ENCODE measurements around the gene FAM131B. TPM values are rescaled to one million over a fixed set of nuclear protein-coding genes. Genes with fewer than 3 reads are reported as not detected.

Gene FAM131B
- total RNA-seq, 1 donor from 2014 or later: 0.53 TPM

DNA sequence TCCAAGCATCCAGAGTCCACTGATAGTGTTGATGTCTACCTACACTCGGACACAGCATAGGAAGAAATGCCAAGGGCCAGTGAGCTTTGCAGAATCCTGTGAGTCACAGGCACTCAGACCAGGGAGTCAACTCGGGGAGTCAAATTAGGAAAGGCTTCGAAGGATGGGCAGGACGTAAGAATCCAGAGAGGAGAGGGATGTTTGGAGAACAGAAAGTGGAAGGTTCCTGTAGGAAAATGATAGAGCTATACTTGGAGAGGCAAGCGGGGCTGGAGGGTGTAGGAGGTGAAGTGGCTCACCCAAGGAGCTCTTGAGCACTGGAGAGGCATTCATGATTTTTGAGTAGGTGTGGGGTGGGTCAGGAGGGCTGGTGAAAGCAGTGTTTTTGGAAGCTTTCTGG, 21.6 kb upstream of the FAM131B start:
- DNase-seq (ENCODE audit: extremely low read depth, low read depth, low spot score): no peak

DNA sequence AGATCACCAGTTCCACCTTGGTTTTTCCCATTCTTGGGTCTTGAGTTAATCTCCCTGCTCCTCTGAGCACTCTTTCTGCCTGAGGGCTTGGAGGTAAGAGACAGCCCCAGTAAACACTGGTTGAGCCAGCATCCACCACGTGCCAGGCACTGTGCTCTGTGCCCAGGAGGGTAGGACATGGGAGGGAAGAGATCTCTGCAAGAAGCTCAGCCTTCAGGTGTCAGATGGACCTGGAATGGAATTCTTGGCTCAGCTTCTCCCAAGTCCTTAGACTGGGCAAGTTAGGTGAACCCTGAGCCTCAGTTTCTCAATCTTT, 21.1 kb upstream of the FAM131B start:
- DNase-seq (ENCODE audit: extremely low read depth, low read depth, low spot score): no peak

DNA sequence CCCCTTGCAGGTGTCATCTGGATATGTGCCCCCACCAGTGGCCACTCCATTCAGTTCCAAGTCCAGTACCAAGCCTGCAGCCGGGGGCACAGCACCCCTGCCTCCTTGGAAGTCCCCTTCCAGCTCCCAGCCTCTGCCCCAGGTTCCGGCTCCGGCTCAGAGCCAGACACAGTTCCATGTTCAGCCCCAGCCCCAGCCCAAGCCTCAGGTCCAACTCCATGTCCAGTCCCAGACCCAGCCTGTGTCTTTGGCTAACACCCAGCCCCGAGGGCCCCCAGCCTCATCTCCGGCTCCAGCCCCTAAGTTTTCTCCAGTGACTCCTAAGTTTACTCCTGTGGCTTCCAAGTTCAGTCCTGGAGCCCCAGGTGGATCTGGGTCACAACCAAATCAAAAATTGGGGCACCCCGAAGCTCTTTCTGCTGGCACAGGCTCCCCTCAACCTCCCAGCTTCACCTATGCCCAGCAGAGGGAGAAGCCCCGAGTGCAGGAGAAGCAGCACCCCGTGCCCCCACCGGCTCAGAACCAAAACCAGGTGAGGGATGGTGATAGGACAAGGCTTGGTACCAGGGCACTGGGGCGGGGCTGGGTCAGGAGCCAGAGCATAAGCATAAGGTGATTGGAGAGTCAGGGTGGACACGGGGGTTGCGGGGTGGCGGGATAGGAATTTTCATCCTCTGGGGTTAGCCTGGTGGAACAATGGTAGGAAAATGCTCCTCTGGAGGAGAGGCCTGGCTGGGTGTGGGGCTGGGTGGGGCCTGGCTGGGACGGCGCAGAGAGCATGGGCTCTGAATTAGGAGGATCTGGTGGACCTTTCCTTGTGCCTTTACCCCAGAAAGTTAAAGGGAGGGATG, 20.5 kb upstream of the FAM131B start:
- DNase-seq (ENCODE audit: extremely low read depth, low read depth, low spot score): no peak

DNA sequence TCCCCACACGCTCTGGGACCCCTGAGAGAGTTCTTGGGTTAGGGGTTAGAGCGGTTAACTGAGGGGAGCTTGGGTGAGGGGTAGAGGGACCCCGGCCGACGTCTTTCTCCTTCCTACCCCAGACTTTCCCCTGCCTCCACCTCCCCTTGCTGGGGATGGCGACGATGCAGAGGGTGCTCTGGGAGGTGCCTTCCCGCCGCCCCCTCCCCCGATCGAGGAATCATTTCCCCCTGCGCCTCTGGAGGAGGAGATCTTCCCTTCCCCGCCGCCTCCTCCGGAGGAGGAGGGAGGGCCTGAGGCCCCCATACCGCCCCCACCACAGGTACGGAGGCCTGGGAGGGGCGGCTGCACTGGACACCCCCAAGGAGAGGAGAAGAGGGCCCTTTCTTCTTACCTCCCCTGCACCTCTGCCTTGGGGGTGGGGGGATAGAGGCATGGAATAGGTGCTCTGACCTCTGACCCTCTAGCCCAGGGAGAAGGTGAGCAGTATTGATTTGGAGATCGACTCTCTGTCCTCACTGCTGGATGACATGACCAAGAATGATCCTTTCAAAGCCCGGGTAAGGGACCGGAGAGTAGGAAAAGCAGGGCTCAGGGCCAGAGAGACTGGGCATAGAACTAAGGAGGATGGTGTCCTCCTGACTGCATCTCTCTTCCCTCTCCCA, 19.7 kb upstream of the FAM131B start:
- DNase-seq (ENCODE audit: extremely low read depth, low read depth, low spot score): no peak

DNA sequence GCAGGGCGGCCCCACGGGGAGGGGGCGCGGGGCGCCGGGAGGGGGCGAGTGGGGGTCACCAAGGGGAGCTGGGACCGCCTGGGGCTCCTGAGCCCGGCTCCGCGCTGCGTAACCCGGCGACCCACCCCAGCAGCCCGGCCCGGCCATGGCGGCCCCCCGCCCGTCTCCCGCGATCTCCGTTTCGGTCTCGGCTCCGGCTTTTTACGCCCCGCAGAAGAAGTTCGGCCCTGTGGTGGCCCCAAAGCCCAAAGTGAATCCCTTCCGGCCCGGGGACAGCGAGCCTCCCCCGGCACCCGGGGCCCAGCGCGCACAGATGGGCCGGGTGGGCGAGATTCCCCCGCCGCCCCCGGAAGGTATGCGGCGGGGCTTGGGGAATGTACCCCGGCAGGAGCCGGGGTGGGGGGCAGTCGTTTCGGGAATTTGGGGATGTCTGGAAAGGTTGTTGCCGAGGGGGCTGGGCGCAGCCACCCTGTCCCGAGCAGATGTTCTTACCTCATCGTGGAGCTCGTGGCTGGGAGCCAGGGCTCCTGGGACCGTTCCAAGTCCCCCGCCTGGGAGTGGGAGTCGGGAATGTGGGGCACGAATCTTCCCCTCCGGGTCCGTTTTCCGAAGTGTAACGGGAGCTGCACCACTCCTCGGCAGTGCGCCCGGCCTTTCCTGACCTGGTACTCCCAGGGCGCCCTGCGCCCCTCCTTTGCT, 19.1 kb upstream of the FAM131B start:
- no peak for DNase-seq (ENCODE audit: extremely low read depth, low read depth, low spot score)

DNA sequence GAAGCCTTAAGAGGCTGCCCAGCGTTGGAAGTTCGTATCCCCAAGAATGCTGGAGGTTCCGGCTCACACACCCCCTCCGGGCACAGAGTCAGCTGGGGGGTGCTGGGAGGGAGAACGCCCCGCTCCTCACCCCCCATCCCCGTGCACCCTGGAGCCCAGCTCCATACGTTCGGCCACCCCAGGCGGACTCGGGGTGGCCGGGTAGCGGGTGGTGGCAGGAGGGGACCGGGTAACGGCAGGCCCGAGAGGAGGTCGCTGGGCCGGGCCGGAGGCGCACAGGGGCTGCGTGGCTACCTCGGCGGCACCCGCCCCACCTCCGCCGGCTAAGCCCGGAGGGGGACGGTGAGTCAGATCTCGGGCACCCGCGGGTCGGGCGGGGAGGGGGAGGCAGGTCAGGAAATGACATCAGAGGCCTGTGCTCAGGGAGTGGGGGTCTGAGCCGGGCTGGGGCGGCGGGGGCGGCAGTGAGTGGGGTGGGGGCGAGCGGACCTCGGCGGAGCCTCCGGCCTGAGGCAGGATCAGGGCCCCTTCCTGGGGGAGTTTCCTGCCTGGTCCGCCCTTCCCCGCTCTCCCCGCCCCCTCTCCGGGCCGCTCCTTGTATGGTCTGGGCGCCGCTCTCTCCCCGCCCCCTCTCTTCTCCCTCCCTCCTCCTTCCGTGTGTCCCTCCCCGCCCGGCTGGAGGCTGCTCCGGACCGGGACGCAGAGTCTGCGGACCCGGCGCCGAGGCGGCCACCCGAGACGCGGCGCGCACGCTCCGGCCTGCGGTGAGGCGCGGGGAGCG, 18.3 kb upstream of the FAM131B start, which contains the start of gene ZYX:
ZYX (plus strand) TSS at position 700 of the 781 bp plus-strand sequence. CDS start 227 bp downstream, outside the sequence.
- DNase-seq (ENCODE audit: extremely low read depth, low read depth, low spot score): no peak

DNA sequence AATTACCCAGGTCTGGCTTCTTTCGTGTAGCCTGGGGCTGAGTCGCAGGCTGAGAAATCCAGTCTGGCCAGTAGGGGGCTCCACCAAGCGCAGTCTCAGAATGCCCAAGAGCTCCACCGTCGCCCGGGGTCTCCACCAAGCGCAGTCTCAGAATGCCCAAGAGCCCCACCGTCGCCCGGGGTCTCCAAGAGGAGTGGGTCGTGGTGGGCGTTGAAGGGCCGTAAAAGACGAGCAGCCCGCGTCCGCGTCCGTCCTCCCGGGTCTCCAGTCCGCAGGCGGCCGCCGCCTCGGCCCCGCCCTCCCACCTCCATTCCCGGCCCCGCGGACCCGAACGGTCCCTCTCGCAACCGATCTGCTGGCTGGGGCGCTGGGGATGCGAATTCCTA, 17.7 kb upstream of the FAM131B start:
- DNase-seq (ENCODE audit: extremely low read depth, low read depth, low spot score): no peak

DNA sequence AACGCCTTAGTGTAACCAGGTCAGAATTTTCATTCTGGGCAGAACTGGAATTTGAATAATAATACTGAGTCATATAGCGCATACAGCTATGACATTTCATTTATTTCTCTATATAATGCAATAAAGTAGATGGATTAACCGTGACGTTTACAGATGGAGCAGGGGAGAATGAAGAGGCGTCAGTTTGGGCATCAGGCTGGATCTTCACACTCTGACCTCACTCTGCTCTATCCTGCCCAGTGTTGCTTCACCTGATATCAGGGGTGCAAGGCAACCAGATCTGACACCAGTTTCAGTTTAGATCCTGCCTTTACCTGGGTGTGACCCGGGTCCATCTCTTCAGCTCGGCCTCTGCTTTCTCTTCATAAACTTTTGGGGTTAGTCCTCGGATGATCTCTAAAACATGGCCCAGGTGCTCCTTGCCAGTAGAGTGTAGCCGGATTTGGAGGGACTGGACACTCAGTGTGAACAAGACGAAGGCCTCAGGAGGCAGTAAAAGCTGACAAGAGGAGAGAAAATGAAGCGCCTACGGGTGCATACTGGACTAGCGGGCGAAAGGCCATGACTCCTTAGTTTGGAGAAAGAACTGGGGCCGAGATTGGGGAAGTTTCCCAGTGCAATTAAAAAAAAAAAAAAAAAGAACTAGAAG, 17.2 kb upstream of the FAM131B start:
- DNase-seq (ENCODE audit: extremely low read depth, low read depth, low spot score): no peak

DNA sequence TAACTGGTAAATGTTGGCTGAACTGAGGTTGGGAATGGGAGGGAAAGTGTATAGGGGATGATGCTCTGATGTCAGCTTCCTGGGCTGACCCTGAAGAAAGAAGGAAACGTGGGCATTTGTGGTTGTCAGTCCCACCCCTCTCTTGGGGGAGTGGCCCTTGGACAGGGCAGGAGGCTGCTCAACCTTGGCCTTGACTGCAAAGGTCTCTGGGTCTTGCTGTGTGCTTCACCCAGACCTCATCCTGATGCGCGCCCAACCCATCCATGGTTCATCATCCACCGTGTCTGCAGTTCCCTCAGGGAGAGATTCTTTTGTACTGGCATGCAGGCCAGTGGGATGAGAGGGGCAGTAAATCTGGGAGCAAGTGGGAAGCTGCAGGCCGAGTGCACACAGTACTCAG, 13.9 kb upstream of the FAM131B start:
- no peak for DNase-seq (ENCODE audit: extremely low read depth, low read depth, low spot score)

DNA sequence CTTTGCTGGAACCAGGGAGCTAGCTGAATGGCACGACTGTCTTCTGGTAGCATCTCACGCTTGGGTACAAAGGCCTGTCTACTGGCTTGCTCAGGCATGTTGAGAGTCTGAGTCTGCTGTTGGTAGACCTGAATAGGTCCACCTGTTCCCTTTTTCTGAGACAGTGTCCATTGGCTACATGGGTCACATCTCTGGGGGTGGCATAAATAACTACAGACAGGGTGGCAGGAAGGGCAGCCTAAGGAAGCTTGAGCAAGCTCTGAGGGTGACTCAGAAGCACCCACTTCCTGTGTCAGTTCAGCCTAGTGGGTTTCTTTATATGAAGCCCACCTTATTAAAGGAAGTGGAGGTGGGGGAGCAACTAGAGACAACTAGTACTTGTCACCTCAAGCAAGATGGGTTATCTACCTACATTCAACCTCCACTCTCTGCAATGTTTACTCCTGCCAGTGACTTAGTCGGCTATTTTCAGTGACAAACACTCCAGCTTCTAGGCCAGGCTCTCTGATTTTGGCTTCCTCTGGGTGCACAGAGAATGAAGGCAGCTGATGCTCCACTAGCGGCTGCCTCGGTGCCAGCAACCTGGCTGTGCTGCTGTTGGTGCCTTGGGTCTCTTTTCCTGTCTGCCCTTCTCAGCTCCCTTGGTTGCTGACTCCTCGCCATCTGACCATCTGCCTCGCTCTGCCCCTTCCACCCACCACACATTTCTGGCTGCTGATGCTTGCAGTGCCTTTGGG, 13.0 kb upstream of the FAM131B start:
- DNase-seq (ENCODE audit: extremely low read depth, low read depth, low spot score): no peak

DNA sequence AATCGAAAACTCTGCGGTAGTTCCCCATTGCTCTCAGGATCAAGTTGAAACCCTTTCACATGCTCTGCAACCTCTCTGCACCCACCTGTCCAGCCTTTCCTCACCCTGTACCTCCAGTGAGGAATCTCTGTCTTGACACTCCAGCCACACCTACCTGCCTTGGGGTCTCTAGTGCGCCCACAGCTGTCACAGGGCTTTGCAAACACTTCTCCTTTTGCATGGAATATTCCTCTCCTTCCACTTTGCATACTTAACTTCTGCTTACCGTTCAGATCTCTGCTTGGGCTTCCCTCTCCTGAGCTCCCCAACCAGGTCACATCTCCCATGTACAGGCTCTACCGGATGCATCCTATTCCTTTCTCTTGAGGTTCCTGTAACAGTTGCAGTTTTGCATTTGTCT, 12.0 kb upstream of the FAM131B start:
- no peak for DNase-seq (ENCODE audit: extremely low read depth, low read depth, low spot score)

DNA sequence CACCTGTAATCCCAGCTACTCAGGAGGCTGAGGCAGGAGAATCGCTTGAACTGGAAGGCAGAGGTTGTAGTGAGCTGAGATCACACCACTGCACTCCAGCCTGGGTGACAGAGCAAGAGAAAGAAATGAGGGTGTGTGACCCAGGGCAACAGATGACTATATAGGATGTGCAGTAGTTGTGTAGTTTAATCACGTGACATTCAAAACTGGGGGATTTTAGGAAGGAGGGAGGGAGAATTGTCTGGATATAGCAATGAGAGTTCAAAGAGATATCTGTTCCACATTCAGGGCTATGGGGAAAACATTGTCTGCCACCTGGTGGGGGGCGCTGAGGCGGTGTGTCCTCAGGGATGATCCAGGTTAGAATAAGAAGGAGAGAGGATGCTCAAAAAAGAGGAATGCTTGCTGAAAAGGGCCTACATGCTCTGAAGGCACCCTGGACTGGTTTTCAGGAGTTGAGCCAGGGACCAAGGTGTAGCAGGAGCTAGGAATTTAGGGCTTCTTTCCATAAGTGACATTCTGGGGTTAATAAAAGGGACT, 10.8 kb upstream of the FAM131B start:
- DNase-seq (ENCODE audit: extremely low read depth, low read depth, low spot score): no peak

DNA sequence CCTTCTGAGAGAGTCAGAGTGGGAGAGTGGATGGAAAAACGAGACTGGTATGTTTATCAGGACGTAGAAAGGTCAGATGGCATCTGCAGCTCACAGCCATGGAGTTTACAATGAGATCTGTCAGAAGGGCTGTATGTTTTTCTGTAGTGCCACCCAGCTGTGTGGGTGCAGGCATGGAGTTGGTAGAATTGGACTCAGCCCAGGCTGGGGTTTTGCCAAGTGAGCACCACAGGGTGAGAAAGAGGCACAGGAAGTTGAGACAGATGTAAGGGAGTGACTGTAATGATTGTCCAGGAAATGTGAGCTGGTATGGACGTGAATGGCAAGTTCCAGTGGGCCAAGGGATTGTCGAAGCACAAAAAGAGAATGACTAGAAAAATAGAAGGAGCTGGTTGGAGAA, 9.6 kb upstream of the FAM131B start:
- no peak for DNase-seq (ENCODE audit: extremely low read depth, low read depth, low spot score)

DNA sequence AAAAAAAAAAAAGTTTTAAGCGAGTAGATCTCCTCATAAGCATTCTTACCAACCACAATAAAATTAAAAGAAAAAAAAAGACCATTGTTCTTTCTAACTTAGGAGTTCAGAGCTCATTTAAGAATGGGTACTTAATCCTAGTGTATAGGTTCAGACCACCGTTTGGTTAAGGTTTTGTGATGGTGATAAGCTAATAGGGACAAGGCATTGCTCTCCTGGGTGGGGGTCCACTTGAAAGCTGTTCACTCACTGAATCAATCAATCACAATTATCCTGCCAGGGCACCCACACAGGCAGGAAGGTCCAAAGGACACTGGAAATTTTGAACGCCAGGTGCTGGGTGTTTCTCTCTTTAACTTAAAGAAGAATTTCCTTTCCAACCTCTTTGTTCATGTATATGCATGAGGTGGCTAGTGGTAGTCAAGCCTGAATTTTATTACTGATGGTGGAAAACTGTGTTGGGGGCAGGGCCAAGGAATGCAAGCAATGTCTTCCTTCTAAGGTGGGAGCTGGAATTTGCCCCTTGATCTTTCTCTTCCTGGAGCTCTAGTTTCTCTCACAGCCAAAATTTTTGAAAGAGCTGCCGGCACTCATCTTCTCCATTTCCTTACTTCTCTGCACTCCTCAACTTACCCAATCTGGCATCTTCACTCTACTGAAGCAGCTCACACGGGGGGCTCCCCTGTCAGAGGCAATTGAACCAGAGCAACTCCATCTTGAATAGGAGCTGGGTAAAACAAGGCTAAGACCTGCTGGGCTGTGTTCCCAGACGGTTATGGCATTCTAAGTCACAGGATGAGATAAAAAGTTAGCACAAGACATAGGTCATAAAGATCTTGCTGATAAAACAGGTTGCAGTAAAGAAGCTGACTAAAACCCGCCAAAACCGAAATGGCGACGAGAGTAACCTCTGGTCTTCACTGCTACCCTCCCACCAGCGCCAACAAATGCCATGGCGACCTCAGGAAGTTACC, 7.5 kb upstream of the FAM131B start:
- DNase-seq (ENCODE audit: extremely low read depth, low read depth, low spot score): no peak

DNA sequence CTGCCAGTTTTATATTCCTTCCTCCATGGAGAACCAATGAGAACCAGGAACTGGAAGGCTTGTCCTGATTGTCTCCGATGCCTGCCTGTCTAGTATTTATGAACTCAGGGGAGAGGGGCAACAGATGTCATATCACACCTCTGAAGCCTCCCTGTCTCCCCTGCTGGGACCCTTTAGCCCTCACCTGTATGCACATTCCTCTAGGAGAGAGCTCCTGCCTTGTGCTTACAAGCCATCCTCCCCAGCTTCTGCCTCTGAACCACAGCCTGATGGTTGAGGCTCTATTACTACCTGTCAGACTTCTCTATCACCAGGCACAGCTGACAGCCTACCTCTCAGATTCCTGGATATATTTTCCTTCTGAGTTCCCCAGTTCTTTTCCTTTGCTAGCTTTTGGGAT, 5.9 kb upstream of the FAM131B start:
- no peak for DNase-seq (ENCODE audit: extremely low read depth, low read depth, low spot score)

DNA sequence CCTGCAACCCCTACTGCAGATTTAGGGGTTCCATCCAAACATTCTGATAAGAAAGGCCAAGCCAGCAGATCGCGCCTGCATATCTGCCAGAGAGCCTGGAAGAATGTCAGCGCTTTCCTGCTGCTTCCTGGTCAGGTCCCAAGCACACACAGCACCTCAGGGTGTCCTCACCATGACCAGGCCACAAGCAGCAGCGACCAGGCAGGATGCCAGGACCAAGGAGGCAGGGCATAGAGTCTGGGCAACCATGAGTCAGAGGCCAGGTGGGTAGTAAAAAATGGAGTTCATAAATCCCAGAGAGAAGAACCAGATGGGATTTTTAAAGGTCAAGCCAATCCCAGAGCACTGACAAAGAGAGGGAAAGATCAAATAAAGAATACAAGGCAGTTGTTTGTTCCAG, 5.5 kb upstream of the FAM131B start:
- DNase-seq (ENCODE audit: extremely low read depth, low read depth, low spot score): no peak

DNA sequence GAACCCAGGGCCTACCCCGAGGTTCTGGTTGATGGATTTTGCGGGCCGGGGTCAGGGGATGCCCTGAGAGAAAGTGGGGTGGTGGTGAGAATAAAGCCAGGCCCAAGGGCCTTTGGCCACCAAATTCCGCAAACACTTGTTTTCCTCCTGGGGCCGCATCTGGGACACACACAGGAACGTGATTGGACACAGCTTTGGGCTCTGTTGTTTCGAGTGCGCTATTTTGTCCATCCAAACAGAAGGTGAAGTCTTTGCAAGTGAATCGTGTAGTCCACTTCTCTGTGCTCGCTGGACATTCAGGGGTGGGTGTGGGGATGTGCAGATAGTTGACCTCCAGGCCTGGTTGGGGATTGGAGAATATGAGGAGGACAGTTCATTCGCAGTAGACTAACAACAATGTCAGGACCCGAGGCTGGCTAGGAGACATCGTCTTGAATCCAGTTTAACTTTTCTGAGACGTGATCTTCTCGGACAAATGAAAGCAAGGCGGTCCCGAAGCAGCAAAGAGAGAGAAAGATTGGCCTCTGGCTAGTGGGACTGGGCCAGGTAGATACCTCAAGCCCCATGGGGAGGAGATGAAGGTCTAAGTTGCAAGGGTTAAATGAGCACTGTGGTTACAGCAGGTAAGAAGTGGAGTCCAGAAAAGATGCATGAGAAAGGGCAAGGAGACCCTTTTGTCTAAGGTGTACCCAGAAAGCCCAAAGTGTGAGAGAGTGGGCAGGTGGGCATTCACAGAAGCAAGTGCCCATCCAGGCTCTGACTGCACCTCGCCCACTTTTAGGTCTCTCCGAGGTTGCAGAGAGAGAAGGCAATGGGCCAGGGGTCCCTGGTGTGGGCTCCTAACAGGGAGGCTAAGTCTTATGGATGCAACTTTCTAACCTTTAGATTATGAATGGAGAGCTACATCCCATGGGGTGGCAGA, 764 bp upstream of the FAM131B start:
- no peak for DNase-seq (ENCODE audit: extremely low read depth, low read depth, low spot score)

All from glomerular endothelial cell (primary cell).